ENCODE measurements around the gene RAB14. TPM values are rescaled to one million over a fixed set of nuclear protein-coding genes. Genes with fewer than 3 reads are reported as not detected.

Gene RAB14
- total RNA-seq, 2 donors from 2014 or later: 13.5 to 21.8 TPM

GRCh38 chr9:121221664-121222055, 20.0 kb upstream of the RAB14 start:
- H3K9me3 ChIP-seq: no peaks in the 10 kb centered on the region
- ATAC-seq (no peak), DNase-seq (no peak)
- no peak overlapping the region for H3K4me3 ChIP-seq
- H3K27me3 ChIP-seq: no peaks in the 10 kb centered on the region
- peaks cover 7% of the 10 kb centered on the region for H3K4me1 ChIP-seq
- H3K36me3 ChIP-seq (replicated peaks in 1 of 2; ENCODE audit: insufficient read depth in 1 of 2, low read depth in 2 of 2): no peaks in the 10 kb centered on the region
- no peak for TF ChIP-seq CTCF (IDR thresholded peaks at IDR 0.05)
- no peak for TF ChIP-seq POLR2A (IDR thresholded peaks at IDR 0.05)
- no peak overlapping the region for H3K27ac ChIP-seq
- 81 to 88% methylated on average over 1 to 2 of the region's 2 CpGs for WGBS, 2 donors
- intact Hi-C loops (cut with DNase I): no loop called here

GRCh38 chr9:121220996-121221663, 19.5 kb upstream of the RAB14 start:
- H3K9me3 ChIP-seq: no peaks in the 10 kb centered on the region
- ATAC-seq (no peak), DNase-seq (no peak)
- TF ChIP-seq CTCF (IDR thresholded peaks at IDR 0.05): no peak
- no peak for TF ChIP-seq POLR2A (IDR thresholded peaks at IDR 0.05)
- H3K27ac ChIP-seq: no peak overlapping the region
- no peaks in the 10 kb centered on the region for H3K36me3 ChIP-seq (replicated peaks in 1 of 2; ENCODE audit: insufficient read depth in 1 of 2, low read depth in 2 of 2)
- H3K27me3 ChIP-seq: no peaks in the 10 kb centered on the region
- intact Hi-C loops (cut with DNase I): no loop called here
- WGBS, 2 donors: 74 to 87% methylated on average over 13 of the region's 13 CpGs
- H3K4me3 ChIP-seq: no peak overlapping the region
- H3K4me1 ChIP-seq: peaks cover 7% of the 10 kb centered on the region

- Histone ChIP-seq H3K36me3 (replicated peaks in 1 of 2; ENCODE audit: insufficient read depth in 1 of 2, low read depth in 2 of 2) (no peaks in the 10 kb centered on the region), H3K27me3 (no peaks in the 10 kb centered on the region), H3K9me3 (no peaks in the 10 kb centered on the region), H3K4me1 (peaks cover 7% of the 10 kb centered on the region), H3K27ac (no peak overlapping the region), H3K4me3 (no peak overlapping the region)
- 82 to 87% methylated on average over 3 of the region's 3 CpGs for WGBS, 2 donors
- intact Hi-C loops (cut with DNase I): loop anchor here (10.0 kb wide), 3 partner anchors 45 to 185 kb away; partner anchors contain the start of gene GSN
- ATAC-seq: no peak
- TF ChIP-seq POLR2A (IDR thresholded peaks at IDR 0.05) (no peak), CTCF (IDR thresholded peaks at IDR 0.05) (no peak)
- DNase-seq: no peak
Observed at GRCh38 chr9:121219530-121219929, 17.9 kb upstream of the RAB14 start.

GRCh38 chr9:121218357-121219027, 16.8 kb upstream of the RAB14 start:
- ATAC-seq (no peak), DNase-seq (no peak)
- H3K36me3 ChIP-seq (replicated peaks in 1 of 2; ENCODE audit: insufficient read depth in 1 of 2, low read depth in 2 of 2): no peaks in the 10 kb centered on the region
- no peak for TF ChIP-seq POLR2A (IDR thresholded peaks at IDR 0.05)
- TF ChIP-seq CTCF (IDR thresholded peaks at IDR 0.05): no peak
- 85 to 91% methylated on average over 8 of the region's 8 CpGs for WGBS, 2 donors
- H3K4me1 ChIP-seq: peaks cover 8% of the 10 kb centered on the region
- no peak overlapping the region for H3K27ac ChIP-seq
- no peaks in the 10 kb centered on the region for H3K9me3 ChIP-seq
- intact Hi-C loops (cut with DNase I): loop anchor here (10.0 kb wide), 3 partner anchors 46 to 186 kb away; partner anchors contain the start of gene GSN
- H3K4me3 ChIP-seq: no peak overlapping the region
- no peaks in the 10 kb centered on the region for H3K27me3 ChIP-seq

All from body of pancreas (tissue), 4 donors.